Measurements from ENCODE around the gene PALLD.

DNA sequence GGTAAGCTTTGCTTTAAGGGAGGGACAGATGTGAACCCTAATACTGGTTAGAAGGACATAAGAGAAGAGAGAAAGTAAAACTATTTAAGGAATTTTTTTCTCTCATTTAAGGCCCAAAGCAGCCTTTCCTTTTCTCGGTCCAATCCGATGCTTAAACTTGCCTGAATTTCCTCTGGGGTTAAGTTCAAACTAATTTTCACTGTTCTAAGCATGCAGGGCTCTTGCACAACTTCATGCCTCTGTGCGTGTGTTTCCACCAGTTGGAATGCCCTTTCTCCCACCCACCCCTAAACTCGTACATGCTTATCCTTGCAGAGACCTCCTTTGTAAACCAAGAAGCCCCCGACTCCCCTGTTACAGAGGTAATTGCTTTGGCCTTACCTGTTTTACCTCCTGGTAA is 308.5 kb downstream of the PALLD start:
- no peak for TF ChIP-seq CTCF (IDR thresholded peaks at IDR 0.05; ENCODE audit: poor library complexity, severe bottlenecking)
- no peak for TF ChIP-seq POLR2AphosphoS5 (IDR thresholded peaks at IDR 0.05)
- TF ChIP-seq, protein P1, sequence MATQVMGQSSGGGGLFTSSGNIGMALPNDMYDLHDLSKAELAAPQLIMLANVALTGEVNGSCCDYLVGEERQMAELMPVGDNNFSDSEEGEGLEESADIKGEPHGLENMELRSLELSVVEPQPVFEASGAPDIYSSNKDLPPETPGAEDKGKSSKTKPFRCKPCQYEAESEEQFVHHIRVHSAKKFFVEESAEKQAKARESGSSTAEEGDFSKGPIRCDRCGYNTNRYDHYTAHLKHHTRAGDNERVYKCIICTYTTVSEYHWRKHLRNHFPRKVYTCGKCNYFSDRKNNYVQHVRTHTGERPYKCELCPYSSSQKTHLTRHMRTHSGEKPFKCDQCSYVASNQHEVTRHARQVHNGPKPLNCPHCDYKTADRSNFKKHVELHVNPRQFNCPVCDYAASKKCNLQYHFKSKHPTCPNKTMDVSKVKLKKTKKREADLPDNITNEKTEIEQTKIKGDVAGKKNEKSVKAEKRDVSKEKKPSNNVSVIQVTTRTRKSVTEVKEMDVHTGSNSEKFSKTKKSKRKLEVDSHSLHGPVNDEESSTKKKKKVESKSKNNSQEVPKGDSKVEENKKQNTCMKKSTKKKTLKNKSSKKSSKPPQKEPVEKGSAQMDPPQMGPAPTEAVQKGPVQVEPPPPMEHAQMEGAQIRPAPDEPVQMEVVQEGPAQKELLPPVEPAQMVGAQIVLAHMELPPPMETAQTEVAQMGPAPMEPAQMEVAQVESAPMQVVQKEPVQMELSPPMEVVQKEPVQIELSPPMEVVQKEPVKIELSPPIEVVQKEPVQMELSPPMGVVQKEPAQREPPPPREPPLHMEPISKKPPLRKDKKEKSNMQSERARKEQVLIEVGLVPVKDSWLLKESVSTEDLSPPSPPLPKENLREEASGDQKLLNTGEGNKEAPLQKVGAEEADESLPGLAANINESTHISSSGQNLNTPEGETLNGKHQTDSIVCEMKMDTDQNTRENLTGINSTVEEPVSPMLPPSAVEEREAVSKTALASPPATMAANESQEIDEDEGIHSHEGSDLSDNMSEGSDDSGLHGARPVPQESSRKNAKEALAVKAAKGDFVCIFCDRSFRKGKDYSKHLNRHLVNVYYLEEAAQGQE (IDR thresholded peaks at IDR 0.05; ENCODE audit: borderline replicate concordance), result no peak
- TF ChIP-seq SMC3 (conservative IDR thresholded peaks at IDR 0.05; ENCODE audit: poor library complexity), result no peak
